HFFc6 (cell line): Measurements from ENCODE around the gene RAP1GAP2. TPM values are rescaled to one million over a fixed set of nuclear protein-coding genes. Genes with fewer than 3 reads are reported as not detected.
A peak's percentile ranks its signal among the peaks of the same experiment; 100 is the strongest.
"Not testable (repeated sequence)": the region's sequence is repeated elsewhere in the genome, so short reads cannot be mapped to it uniquely, and the experiment has no call there.

Experiments
- DNase-seq: peaks from one replicate; pipeline ENCODE4 v3.0.0-alpha.2; 2018
- H3K27ac Mint-ChIP-seq: 2 replicates; pipeline ENCODE4 v1.8.0; 2020; ENCODE audit warnings: mild to moderate bottlenecking, mixed read lengths
- H3K27me3 Mint-ChIP-seq: 2 replicates; pipeline ENCODE4 v1.8.0; 2021; ENCODE audit warnings: mild to moderate bottlenecking, moderate library complexity, mixed read lengths; ENCODE audit not compliant: insufficient read depth
- H3K36me3 Mint-ChIP-seq: 2 replicates; pipeline ENCODE4 v1.8.0; 2021; ENCODE audit warnings: low read depth, mixed read lengths
- H3K4me1 Mint-ChIP-seq: 2 replicates; pipeline ENCODE4 v1.8.0; 2020; ENCODE audit warnings: low read depth, mixed read lengths
- H3K4me3 Mint-ChIP-seq: 2 replicates; pipeline ENCODE4 v1.8.0; 2020; ENCODE audit warnings: mild to moderate bottlenecking, moderate library complexity, mixed read lengths
- H3K9me3 Mint-ChIP-seq: 2 replicates; pipeline ENCODE4 v1.8.0; 2020; ENCODE audit warnings: mild to moderate bottlenecking, mixed read lengths
- CTCF ChIP-seq: fragments of 200-600 bp; sonication (generic); IDR thresholded peaks from 2 replicates; pipeline ENCODE4 v1.5.0; 2021; ENCODE audit warnings: antibody characterized with exemption, mild to moderate bottlenecking
- total RNA-seq, 6 experiments: library from RNA; stranded (reverse); fragmentation: NEBNext Ultra II Directional; extraction: Animal tissue kit (Norgen Biotek cat#: 25700); gene quantifications; 2 replicates in 1 of 6; 3 replicates in 5 of 6; pipeline ENCODE4 v1.2.3, GENCODE V29; 2021

The RAP1GAP2 gene
- total RNA-seq, 6 experiments from 2014 or later: 7.9 to 27.4 (median 23.9) TPM

- no peak overlapping the region for H3K27ac Mint-ChIP-seq
- no peak for TF ChIP-seq CTCF
These were observed 250.5 kb downstream of the RAP1GAP2 start for GRCh38 chr17:3046753-3047152.

GRCh38 chr17:3048727-3049471 is 252.7 kb downstream of the RAP1GAP2 start:
- H3K4me3 Mint-ChIP-seq: peak overlapping the region; percentile 95

More at GRCh38 chr17:3046753-3047152, 250.5 kb downstream of the RAP1GAP2 start:
- DNase-seq: no peak
- H3K4me1 Mint-ChIP-seq: peaks cover 19% of the 10 kb centered on the region; the same call in 1 of the 2 replicates
- peaks cover 21% of the 10 kb centered on the region for H3K9me3 Mint-ChIP-seq
- H3K36me3 Mint-ChIP-seq: peaks cover 5% of the 10 kb centered on the region; the same call in 1 of the 2 replicates
- peaks cover 4% of the 10 kb centered on the region for H3K27me3 Mint-ChIP-seq
- H3K4me3 Mint-ChIP-seq: no peak overlapping the region

GRCh38 chr17:3049705-3050295 is 253.6 kb downstream of the RAP1GAP2 start:
- Mint-ChIP-seq H3K36me3 (no peaks in the 10 kb centered on the region), H3K27ac (no peak overlapping the region), H3K27me3 (no peaks in the 10 kb centered on the region), H3K4me1 (peaks cover 19% of the 10 kb centered on the region; the same call in 1 of the 2 replicates), H3K4me3 (peak overlapping the region; percentile 95), H3K9me3 (peaks cover under 1% of the 10 kb centered on the region; the same call in 1 of the 2 replicates)
- no peak for TF ChIP-seq CTCF
- DNase-seq: no peak

More at GRCh38 chr17:3048727-3049471, 252.7 kb downstream of the RAP1GAP2 start:
- DNase-seq: peak; percentile 97
- no peaks in the 10 kb centered on the region for H3K36me3 Mint-ChIP-seq
- H3K27ac Mint-ChIP-seq: peak overlapping the region; percentile 64
- H3K4me1 Mint-ChIP-seq: peaks cover 19% of the 10 kb centered on the region; the same call in 1 of the 2 replicates
- H3K9me3 Mint-ChIP-seq: peaks cover 9% of the 10 kb centered on the region; the same call in 1 of the 2 replicates
- peak; percentile 77 for TF ChIP-seq CTCF
- no peaks in the 10 kb centered on the region for H3K27me3 Mint-ChIP-seq

GRCh38 chr17:3054868-3055267 is 258.6 kb downstream of the RAP1GAP2 start:
- H3K9me3 Mint-ChIP-seq, H3K27ac Mint-ChIP-seq, H3K4me3 Mint-ChIP-seq, H3K27me3 Mint-ChIP-seq, H3K36me3 Mint-ChIP-seq, DNase-seq, H3K4me1 Mint-ChIP-seq: not testable (repeated sequence)

- not testable (repeated sequence) for H3K4me3 Mint-ChIP-seq, H3K27me3 Mint-ChIP-seq, H3K27ac Mint-ChIP-seq, H3K4me1 Mint-ChIP-seq, H3K9me3 Mint-ChIP-seq, H3K36me3 Mint-ChIP-seq, DNase-seq
These were observed 266.7 kb downstream of the RAP1GAP2 start for GRCh38 chr17:3062824-3063377.

- H3K27ac Mint-ChIP-seq: not testable (repeated sequence)
These were observed 267.3 kb downstream of the RAP1GAP2 start, which contains the start of gene OR1D5 for GRCh38 chr17:3063507-3063906. Gene OR1D5, minus strand, starts transcription at chr17:3063607. Its CDS starts 0 bp downstream, at chr17:3063607.

GRCh38 chr17:3065192-3065591 is 269.0 kb downstream of the RAP1GAP2 start:
- not testable (repeated sequence) for H3K36me3 Mint-ChIP-seq, H3K27ac Mint-ChIP-seq, H3K4me3 Mint-ChIP-seq, H3K4me1 Mint-ChIP-seq, H3K27me3 Mint-ChIP-seq, DNase-seq, H3K9me3 Mint-ChIP-seq

More at GRCh38 chr17:3063507-3063906, 267.3 kb downstream of the RAP1GAP2 start, which contains the start of gene OR1D5:
- not testable (repeated sequence) for H3K36me3 Mint-ChIP-seq, DNase-seq, H3K4me1 Mint-ChIP-seq, H3K4me3 Mint-ChIP-seq, H3K27me3 Mint-ChIP-seq, H3K9me3 Mint-ChIP-seq

- H3K27me3 Mint-ChIP-seq, DNase-seq, H3K4me3 Mint-ChIP-seq, H3K4me1 Mint-ChIP-seq, H3K27ac Mint-ChIP-seq, H3K36me3 Mint-ChIP-seq, H3K9me3 Mint-ChIP-seq: not testable (repeated sequence)
These were observed 277.6 kb downstream of the RAP1GAP2 start for GRCh38 chr17:3073850-3074249.
